ENCODE data around the gene OR9G4.

Gene OR9G4

DNA sequence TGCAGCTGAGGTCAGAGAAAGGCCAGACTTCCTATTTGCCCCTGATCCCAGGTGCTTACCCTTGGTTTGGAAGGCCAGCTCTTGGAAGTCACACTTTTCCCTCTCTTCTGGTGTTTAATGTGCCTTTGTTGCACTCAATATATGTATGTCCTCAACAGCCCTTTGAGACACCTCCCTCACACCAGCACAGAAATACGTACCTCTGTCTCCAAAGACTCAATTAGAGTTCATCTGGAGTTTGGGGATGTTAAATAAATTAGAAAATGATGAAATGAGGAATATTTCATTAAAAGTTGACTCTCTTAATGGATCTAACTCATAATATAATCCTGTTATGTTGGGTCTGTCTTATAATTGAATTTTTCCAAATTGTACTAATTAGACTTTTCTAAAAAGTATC, at the start of gene OR9G4:
Gene OR9G4 (minus strand): TSS at position 101 of the 400 bp plus-strand sequence. CDS start 4,931 bp downstream, outside the sequence.
- DNase-seq (ENCODE audit: low read depth in 4 of 4, low spot score in 1 of 4), result no peak

- no peak for DNase-seq (ENCODE audit: low read depth in 4 of 4, low spot score in 1 of 4)
These were observed 35.0 kb upstream of the OR9G4 start for GRCh38 chr11:56783448-56784041.

DNA sequence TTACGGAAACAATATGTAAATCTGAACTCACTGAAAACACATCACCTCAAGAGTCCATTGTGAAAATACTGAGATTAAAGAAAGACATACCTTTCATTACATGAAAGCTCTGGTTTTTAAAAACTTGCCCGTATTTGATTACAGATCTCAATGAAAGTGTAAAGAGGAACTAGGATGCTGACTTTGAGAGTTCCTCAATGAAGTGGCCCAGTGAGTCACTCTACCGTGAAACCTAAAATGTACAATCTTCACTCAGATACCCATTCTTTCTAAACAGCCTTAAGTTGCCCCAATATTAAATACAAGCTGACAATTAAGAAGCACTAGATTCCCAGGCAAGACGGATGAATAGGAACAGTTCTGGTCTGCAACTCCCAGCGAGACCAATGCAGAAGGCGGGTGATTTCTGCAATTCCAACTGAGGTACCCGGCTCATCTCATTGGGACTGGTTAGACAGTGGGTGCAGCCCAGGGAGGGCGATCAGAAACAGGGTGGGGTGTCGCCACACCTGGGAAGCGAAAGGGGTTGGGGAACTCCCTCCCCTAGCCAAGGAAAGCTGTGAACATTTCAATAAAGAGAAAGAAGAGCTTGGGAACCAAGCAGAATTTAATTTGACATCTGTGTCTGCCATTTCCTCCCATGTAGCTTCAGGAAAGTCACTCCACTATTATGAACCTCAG, 33.8 kb upstream of the OR9G4 start:
- no peak for DNase-seq (ENCODE audit: low read depth in 4 of 4, low spot score in 1 of 4)

- no peak for DNase-seq (ENCODE audit: low read depth in 4 of 4, low spot score in 1 of 4)
These were observed 28.3 kb upstream of the OR9G4 start for GRCh38 chr11:56776809-56777208.

DNA sequence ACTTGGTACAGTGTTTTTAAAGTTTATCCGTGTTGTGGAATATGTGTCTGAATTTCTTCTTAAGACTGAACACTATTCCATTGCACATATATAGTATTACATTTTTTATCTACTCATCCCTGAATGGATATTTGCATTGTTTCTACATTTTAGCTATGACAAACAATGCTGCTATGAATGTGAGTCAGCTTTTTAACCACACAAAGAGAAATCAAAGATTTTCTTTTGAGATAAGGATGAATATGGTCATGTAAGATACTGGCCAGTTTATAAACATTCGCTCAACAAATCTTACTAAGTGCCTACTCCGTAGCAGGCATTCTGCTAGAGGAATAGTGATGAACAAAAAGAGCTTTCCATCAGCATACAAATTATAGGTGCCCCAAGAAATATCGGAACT, 16.5 kb upstream of the OR9G4 start:
- DNase-seq (ENCODE audit: low read depth in 4 of 4, low spot score in 1 of 4), result no peak

GRCh38 chr11:56751480-56751879, 3.0 kb upstream of the OR9G4 start:
- no peak for DNase-seq (ENCODE audit: low read depth in 4 of 4, low spot score in 1 of 4)

DNA sequence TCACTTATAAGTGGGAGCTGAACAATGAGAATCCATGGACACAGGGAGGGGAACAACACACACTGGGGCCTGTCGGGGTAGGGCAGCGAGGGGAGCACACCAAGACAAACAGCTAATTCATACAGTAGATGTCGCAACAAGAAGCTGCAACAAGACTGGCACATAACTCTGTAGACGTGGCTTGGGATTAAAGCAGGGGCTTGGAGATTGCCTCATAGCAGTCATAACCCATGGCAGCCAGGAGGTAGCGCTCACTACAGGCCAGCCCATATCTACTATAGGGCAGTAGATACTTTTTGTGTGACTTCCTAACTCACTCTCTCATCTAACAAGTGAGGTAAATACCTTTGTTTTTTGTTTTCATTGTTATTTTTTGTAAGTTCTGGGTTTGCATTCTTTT, 1.7 kb upstream of the OR9G4 start:
- DNase-seq (ENCODE audit: low read depth in 4 of 4, low spot score in 1 of 4), result no peak

- DNase-seq (ENCODE audit: low read depth in 4 of 4, low spot score in 1 of 4), result no peak
These were observed 7.6 kb downstream of the OR9G4 start for GRCh38 chr11:56740886-56741285.

GRCh38 chr11:56740107-56740506, 8.4 kb downstream of the OR9G4 start:
- DNase-seq (ENCODE audit: low read depth in 4 of 4, low spot score in 1 of 4), result no peak

DNA sequence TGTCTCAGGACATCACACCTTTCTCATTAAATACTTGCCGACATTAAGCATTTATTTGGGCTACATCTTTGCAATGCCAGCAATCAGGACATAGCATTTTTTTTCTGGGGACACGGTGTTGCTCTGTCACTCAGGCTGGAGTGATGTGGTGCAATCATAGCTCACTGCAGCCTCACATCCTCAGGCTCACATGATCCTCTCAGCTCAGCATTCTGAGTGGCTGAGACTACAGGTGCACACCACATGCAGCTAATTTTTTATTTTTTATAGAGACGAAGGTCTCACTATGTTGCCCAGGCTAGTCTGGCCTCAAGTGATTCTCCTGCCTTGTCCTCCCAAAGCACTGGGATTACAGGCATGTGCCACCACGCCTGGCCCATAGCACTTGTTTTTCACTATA, 28.0 kb downstream of the OR9G4 start:
- DNase-seq (ENCODE audit: low read depth in 4 of 4, low spot score in 1 of 4), result no peak

DNA sequence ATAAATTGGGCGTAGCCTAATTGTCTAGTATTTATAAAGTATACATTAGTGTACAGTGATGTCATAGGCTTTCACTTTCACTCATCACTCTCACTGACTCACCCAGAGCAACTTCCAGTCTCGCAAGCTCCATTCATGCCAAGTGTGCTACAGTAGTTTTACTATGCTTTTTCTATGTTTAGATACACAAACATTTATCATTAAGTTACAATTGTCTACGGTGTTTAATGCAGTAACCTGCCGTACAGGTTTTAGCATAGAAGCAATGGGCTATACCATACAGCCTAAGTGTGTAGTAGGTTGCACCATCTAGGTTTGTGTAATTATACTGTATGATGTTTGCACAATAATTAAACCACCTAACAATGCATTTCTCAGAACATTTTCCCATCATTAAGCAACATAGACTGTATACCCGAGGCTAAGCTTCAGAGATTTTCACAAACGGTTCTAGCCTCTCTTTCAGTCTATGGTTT, 32.1 kb downstream of the OR9G4 start:
- no peak for DNase-seq (ENCODE audit: low read depth in 4 of 4, low spot score in 1 of 4)

DNA sequence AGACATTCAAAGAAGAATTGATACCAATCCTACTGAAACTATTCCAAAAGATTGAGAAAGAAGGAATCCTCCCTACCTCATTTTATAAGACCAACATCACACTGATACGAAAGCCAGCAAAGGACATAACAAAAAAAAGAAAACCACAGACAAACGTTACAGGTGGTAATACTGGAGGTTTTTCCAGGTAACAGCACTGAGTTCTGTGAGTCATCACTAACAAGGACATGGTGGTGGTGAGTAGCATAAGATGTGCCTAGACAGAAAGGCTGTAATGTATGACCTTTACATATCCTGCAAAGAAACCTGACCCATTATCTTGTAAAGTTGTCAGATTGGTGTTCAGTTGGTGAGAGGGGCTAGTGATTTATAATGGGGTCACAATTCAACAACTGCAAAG, 34.3 kb downstream of the OR9G4 start:
- no peak for DNase-seq (ENCODE audit: low read depth in 4 of 4, low spot score in 1 of 4)

GRCh38 chr11:56706486-56706885, 42.0 kb downstream of the OR9G4 start:
- no peak for DNase-seq (ENCODE audit: low read depth in 4 of 4, low spot score in 1 of 4)

DNA sequence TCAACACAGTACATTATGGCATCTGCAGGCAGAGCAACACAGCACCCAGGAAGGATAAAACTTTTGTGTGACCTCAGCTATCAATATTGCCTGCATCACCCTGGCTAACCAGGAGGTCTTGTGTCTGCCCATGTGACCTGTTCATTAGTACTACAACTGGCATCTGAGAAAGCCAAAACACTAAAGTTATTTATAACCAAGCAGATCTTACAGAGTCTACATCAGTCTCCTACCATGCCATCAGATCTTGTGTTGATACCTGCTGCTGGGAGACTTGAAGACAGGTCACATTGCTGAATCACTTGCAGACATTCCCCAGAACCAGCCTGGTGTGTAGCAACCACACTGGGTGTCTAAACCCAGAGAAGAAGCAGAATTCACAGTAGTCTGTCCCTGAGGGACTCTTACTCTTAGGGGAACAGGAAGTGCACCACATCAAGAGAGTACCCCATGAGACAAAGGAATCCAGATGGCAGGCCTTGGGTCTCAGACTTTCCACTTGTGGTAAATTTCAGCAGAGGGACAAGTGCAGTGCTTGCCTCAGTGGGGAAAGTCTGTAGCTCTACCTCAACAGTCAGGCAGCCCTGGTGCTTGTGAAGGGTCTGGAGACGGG, 42.6 kb downstream of the OR9G4 start:
- no peak for DNase-seq (ENCODE audit: low read depth in 4 of 4, low spot score in 1 of 4)

DNA sequence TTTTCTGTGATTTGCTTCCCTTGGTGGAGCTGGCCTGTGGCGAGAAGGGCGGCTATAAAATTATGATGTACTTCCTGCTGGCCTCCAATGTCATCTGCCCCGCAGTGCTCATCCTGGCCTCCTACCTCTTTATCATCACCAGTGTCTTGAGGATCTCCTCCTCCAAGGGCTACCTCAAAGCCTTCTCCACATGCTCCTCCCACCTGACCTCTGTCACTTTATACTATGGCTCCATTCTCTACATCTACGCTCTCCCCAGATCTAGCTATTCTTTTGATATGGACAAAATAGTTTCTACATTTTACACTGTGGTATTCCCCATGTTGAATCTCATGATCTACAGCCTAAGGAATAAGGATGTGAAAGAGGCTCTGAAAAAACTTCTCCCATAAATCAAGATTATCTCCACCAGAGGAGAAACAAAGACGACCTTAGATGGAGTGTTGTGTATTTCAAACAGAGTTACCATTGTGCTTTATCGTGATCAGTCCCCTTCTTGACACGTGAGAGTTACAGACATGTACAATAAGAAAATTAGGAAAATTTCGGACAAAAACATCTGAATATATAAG, 47.5 kb downstream of the OR9G4 start:
- no peak for DNase-seq (ENCODE audit: low read depth in 4 of 4, low spot score in 1 of 4)

GRCh38 chr11:56700242-56700913, 48.1 kb downstream of the OR9G4 start:
- no peak for DNase-seq (ENCODE audit: low read depth in 4 of 4, low spot score in 1 of 4)

- no peak for DNase-seq (ENCODE audit: low read depth in 4 of 4, low spot score in 1 of 4)
These were observed 49.7 kb downstream of the OR9G4 start, which contains the start of gene OR9G1 for GRCh38 chr11:56698795-56699194. TSS of gene OR9G1 (plus strand) at chr11:56699095. CDS start at chr11:56700388, 1,293 bp downstream.

DNA sequence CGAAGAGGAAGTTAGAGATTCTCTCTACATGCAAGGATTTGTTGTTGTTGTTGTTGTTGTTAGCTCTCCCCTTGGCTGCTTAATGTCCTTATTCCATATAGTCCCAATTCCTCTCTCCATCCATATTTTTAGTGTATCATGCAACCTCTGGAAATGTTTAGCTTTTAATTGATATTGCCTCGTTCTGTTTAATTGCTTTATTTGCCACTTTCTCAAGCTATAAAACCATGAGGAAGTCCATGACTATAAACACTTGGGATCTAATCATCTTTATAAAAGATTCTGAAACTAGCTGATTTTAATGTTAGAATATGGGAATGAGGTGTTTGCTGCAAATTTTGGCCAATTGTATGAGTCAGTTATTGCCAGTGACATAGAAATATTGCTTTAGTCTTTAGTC, 55.1 kb downstream of the OR9G4 start:
- DNase-seq (ENCODE audit: low read depth in 4 of 4, low spot score in 1 of 4), result no peak

All from stimulated activated CD4-positive, alpha-beta T cell treated with anti-CD3 and anti-CD28 coated beads, Interleukin-1b, Interleukin-23, amount 100 ng/mL, for 24 hours (primary cell).